ENCODE data around the gene RTL10. TPM values are rescaled to one million over a fixed set of nuclear protein-coding genes. Genes with fewer than 3 reads are reported as not detected.

The RTL10 gene
- total RNA-seq, 1 donor from 2014 or later = 14.7 TPM

DNA sequence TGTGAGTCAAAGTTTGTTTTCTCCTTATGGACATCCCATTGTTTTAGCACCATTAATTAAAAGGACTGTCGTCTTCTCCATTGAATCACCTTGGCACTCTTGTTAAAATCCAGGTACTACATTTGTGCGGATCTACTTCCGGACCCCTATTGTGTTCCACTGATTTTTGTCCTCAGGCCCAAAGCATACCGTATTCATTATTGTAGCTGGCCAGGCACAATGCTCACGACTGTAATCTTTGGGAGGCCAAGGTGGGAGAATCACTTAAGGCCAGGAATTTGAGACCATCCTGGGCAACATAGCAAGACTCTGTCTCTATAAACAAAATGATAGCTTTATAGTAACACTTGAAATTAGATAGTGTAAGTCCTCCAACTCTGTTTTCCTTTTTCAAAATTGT, 8.9 kb upstream of the RTL10 start:
- DNase-seq = no peak

GRCh38 chr22:19862619-19863246, 8.1 kb upstream of the RTL10 start:
- no peak for DNase-seq

- DNase-seq = no peak
Observed at GRCh38 chr22:19859861-19860510, 5.3 kb upstream of the RTL10 start.

- no peak for DNase-seq
Observed at GRCh38 chr22:19857382-19857781, 2.7 kb upstream of the RTL10 start.

- no peak for DNase-seq
Observed at GRCh38 chr22:19855504-19856409, 1.1 kb upstream of the RTL10 start.

GRCh38 chr22:19853879-19854777, 546 bp downstream of the RTL10 start:
- DNase-seq = no peak

- no peak for DNase-seq
Observed at GRCh38 chr22:19853058-19853878, 1.4 kb downstream of the RTL10 start.

GRCh38 chr22:19852177-19852781, 2.4 kb downstream of the RTL10 start:
- DNase-seq = no peak

DNA sequence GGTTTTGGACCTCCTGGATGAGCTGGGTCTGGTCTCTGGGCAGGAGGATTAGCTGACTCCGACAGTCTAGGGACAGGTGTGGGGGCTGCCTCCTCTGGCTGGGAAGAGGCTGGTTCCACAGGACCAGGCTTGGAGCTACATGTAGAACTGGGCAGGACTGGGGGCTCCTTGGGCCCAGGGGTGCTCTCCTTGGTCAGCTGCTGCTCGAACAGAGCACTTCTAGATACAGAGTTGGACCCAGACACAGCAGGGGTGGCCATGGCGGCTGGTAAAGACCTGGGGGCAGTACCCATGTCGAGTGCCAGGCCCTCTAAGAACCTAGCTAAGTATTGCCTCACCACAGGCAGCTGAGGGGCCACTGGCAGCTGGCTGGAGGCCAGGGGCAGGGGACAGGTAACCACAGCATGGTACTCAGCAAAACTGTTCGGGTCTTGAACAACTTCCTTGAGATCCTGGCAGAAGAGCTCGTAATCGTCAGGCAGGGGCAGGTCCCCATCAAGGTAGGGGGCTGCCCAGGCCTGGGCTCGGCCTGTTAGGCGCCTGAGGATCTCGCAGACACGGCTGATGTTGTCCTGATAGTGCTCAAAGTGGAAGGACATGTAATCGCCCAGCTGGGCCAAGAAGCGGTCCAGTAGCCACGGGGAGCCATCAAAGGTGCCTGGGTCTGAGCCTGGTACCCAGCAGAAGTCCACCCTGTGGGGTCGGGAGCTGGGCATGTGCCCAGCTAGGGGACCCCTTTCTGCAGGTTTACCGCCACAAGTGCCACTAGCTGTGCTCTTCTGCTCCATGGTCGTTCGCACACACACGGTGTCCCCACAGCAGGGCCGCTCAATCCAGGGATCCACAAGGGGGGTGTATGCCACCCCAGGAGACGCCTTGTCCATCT, 3.1 kb downstream of the RTL10 start:
- no peak for DNase-seq

GRCh38 chr22:19850763-19851109, 3.9 kb downstream of the RTL10 start:
- DNase-seq = no peak

- peak; percentile 22 for DNase-seq
Observed at GRCh38 chr22:19849835-19850762, 4.6 kb downstream of the RTL10 start.

DNA sequence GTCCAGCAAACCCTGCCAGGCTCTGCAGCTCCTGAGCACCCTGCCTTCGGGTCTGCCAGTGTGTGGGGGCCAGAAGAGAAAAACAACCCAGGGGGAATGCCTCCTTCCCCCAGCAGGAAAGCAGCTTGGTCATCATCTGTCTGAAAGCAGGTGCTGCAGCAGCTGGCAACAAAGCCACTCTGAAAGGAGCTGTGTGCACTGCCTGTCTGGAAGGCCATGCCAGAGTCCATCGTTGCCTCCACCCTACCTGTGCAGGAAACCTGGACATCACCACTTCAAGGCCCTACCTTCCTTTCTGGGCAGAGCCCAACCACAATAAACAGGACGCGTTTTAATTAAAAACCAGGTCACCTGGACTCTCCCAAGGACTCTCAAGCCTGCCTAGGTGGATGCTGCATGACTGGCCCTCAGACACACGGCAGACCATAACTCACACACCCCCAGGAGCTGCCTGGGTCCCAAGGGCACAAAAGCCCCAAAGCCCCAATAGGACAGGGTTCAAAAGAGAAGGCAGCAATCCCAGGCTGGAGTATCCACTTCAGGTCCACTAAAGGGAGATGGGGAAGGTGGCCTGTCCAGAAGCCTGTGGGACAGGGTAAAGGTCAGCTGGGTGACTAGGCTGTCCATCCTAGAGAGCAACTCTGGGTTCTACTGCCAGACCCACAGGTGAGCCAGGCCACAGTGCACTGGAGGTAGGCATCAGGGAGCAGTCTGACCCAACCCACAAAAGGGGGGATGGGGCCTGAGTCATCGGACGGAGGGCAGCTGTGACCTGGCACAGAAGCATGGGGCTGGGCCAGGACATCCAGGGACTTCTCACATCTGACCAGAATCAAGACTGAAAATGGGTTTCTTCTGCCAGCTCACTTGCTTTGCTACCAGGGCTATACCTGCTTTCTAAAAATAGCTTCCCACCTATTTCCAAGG, 6.1 kb downstream of the RTL10 start:
- no peak for DNase-seq

DNA sequence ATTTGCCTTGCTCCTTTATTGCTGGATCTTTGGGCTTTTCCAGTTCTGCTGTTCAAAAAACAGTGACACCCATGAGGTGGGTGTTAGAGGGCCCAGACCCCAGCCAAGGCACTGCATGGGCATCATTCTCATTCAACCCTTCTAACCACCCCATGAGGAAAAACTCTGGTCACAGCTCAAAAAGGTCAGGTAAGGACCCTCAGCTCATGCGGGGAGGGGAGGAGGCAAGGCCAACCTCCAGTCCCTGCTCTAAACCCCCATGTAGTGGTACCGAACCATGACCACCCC, 7.4 kb downstream of the RTL10 start:
- DNase-seq = no peak

DNA sequence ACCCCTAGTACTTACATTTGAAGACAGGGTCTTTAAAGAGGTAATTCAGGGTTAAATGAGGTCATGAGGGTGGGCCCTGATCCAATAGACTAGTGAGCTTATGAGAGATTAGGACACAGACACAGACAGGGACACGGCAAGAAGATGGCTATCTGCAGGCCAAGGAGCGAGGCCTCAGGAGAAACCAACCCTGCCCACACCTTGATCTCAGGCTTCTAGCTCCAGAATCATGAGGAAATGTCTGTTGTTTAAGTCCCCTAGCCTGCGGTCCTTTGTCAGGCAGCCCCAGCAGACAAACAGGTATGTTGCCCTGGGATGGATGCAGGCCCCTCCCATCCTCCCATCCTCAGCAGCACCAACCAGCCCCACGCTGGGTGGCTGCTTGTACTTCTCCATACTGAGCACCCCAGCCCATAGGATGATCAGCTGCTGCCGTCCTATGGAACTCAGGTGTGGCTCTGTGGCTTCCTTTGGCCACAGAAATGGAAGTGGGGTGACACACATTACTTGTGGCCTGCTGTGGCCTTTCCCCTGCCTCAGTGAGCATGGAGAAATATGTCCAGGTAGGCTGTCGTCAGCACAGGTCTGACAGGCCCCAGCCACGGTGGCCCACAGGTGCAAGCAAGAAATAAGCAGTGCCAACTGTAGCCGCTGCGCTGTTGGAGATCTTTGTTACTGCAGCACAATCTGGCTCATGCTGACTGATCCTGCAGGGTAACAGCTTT, 7.9 kb downstream of the RTL10 start:
- DNase-seq = no peak

GRCh38 chr22:19845054-19845722, 9.5 kb downstream of the RTL10 start:
- DNase-seq = no peak

DNA sequence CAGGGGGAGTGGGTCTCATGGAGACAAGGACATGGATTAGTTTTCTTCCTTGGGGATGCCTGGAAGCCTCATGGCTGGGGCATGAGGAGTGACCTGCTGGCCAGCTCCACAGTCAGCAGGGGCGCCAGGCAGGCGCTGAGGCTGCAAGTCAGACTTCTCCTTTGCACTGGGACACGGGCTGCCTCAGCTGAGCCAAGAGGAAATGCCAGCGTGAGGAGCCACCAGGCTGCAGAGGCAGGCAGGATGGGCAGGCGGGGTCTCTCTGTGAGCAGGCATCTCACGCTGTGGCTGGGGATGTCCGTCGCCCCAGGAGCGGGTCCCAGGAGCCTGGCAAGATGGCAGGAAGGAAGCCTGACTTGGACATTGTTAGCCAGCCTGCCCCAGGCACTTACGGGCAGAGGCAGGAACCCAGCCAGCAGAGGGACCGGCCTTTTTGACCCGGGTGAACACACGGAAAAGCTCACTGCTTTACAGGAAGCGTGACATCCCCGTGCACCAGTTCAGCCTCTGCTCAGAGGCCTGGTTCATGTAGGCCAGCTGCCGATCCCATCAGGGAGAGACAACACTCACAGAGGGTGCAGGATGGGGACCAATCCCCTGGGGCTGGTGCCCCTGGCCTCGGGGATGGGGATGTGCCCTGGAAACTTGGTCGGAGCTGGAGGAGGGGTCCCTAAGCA, 10.2 kb downstream of the RTL10 start:
- DNase-seq = peak; percentile 13
